Vagina (tissue), 2 donors: Measurements from ENCODE around the gene KCTD7.

Experiments
- CTCF ChIP-seq, 3 experiments: fragments of 450-650 bp in 2 of 3; fragments of 200-600 bp in 1 of 3; sonication (generic) in 1 of 3; IDR thresholded peaks; one replicate each; pipeline ENCODE4 v1.5.1; 2017 to 2019; ENCODE audit warnings: antibody characterized with exemption in 3 of 3, mild to moderate bottlenecking in 2 of 3, moderate library complexity in 2 of 3
- POLR2AphosphoS5 ChIP-seq, 2 donors: sonication (generic); formaldehyde crosslinking; IDR thresholded peaks; one replicate each; pipeline ENCODE4 v1.9.0; 2017; ENCODE audit warnings: antibody characterized with exemption in 2 of 2, mild to moderate bottlenecking in 2 of 2, low read depth in 1 of 2; ENCODE audit not compliant: insufficient read depth in 1 of 2

- no peak for TF ChIP-seq POLR2AphosphoS5 (IDR thresholded peaks at IDR 0.05; ENCODE audit: insufficient read depth in 1 of 2, low read depth in 1 of 2)
- TF ChIP-seq CTCF (IDR thresholded peaks at IDR 0.05): no peak
Observed at GRCh38 chr7:66689081-66689480, 60.4 kb downstream of the KCTD7 start.
